ENCODE measurements around the gene MATR3. TPM values are rescaled to one million over a fixed set of nuclear protein-coding genes. Genes with fewer than 3 reads are reported as not detected.
"Not testable (repeated sequence)": the region's sequence is repeated elsewhere in the genome, so short reads cannot be mapped to it uniquely, and the experiment has no call there.

The MATR3 gene
- total RNA-seq, 2 donors from 2014 or later: 318 to 325 TPM

DNA sequence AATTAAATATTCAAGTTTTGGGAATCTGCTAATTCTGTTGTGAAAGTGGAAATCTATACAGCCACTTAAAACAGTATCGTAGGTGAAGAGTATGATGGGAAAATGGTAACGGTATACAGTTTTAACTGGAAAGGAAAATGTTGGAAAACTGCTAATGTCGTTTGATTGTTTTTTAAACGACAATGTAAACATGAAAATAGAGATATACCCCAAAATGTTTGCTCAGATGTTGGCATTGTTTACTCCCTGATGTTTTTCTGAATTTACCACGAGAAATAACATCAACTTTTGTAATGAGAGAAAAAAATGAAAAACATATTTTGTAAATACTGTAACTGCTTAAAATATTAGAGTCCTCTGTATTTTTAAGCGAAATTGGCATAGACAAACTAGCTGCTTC, 2.7 kb downstream of the MATR3 start:
- ATAC-seq: no peak
- Mint-ChIP-seq H3K27me3 (no peaks in the 10 kb centered on the region), H3K27ac (peak overlapping the region; percentile 96), H3K36me3 (ENCODE audit: low read depth) (peaks cover 3% of the 10 kb centered on the region), H3K4me1 (peaks cover 54% of the 10 kb centered on the region), H3K4me3 (peak overlapping the region; percentile 96)
- no peaks in the 10 kb centered on the region for H3K9me3 ChIP-seq (ENCODE audit: control insufficient read depth, low read length, poor library complexity, severe bottlenecking)
- no peak for DNase-seq

DNA sequence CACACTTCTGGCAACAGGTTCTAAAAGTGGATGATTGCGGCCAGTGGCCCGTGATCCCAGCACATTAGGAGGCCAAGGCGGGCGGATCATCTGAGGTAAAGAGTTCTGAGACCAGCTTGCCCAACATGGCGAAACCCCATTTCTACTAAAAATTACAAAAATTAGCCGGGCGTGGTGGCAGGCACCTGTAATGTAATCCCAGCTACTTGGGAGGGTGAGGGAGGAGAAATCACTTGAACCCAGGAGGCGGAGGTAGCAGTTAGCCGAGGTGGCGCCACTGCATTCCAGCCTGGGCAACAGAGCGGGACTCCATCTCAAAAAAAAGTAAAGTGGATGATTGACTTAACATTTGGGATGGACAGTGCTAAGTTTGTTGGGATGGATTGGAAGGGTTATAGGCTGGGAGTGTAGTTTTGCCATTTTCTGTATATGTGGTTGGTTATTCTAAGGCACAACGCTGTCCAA, 3.4 kb downstream of the MATR3 start:
- no peak for ATAC-seq
- H3K4me3 Mint-ChIP-seq: peak overlapping the region; percentile 96
- peaks cover 59% of the 10 kb centered on the region for H3K4me1 Mint-ChIP-seq
- no peaks in the 10 kb centered on the region for H3K27me3 Mint-ChIP-seq
- H3K36me3 Mint-ChIP-seq (ENCODE audit: low read depth): peaks cover 3% of the 10 kb centered on the region
- H3K27ac Mint-ChIP-seq: peak overlapping the region; percentile 96
- H3K9me3 ChIP-seq (ENCODE audit: control insufficient read depth, low read length, poor library complexity, severe bottlenecking): no peaks in the 10 kb centered on the region
- no peak for DNase-seq

DNA sequence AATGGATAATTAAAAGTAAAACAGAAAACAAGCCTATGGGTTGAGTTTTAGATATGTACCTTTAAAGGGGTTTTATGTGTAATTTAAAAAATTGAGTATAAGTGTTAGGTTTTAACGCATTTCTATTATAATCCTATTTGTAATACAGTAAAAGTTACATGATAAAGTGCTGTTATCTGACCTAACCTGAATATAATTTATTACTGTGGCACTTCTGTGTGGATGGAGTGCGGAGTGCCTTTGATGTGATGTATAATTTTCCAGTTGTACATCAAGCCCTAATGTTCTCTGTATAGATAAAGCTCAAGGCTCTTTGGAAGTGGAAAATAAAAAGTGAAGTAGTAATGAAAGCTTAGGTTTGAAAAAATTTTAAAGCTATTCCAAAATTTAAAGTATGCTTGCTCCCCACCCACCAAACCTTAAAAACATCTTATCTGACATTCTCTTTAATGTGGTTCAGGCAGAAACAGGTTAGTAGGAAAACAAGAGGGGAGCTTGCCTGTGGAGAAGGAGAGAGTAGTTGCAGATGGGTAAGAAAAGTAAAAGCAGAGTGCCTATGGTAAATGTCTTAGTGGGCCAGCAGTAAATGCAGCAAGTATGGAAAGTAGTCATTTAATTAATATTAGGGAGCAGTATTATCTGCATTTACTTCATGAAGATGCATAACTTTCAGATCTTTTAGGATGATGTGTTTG, 4.0 kb downstream of the MATR3 start:
- H3K4me1 Mint-ChIP-seq: peaks cover 62% of the 10 kb centered on the region
- H3K36me3 Mint-ChIP-seq (ENCODE audit: low read depth): peaks cover 3% of the 10 kb centered on the region

DNA sequence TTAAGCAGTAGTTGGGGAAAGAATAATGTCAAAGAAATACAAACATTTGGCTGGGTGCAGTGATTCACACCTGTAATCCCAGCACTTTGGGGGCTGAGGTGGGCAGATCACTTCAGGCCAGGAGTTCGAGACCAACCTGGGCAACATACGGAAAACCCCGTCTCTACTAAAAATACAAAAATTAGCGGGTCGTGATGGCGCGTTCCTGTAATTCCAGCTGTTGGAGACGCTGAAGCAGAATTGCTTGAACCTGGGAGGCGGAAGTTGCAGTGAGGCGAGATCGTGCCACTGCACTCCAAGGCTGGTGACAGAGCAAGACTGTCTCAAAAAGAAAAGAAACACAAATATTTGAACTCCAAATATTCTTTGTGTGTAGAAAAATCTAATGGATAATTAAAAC, 4.7 kb downstream of the MATR3 start:
- ATAC-seq: no peak
- H3K9me3 ChIP-seq (ENCODE audit: control insufficient read depth, low read length, poor library complexity, severe bottlenecking): no peaks in the 10 kb centered on the region
- H3K4me3 Mint-ChIP-seq: peak overlapping the region; percentile 87
- H3K27ac Mint-ChIP-seq: peak overlapping the region; percentile 96
- H3K4me1 Mint-ChIP-seq: peaks cover 64% of the 10 kb centered on the region
- DNase-seq: no peak
- H3K36me3 Mint-ChIP-seq (ENCODE audit: low read depth): peaks cover 3% of the 10 kb centered on the region
- no peaks in the 10 kb centered on the region for H3K27me3 Mint-ChIP-seq

More for the DNA sequence above, 4.0 kb downstream of the MATR3 start:
- no peaks in the 10 kb centered on the region for H3K27me3 Mint-ChIP-seq
- peak overlapping the region; percentile 96 for H3K27ac Mint-ChIP-seq
- H3K9me3 ChIP-seq (ENCODE audit: control insufficient read depth, low read length, poor library complexity, severe bottlenecking): no peaks in the 10 kb centered on the region
- peak overlapping the region; percentile 87 for H3K4me3 Mint-ChIP-seq
- DNase-seq: no peak
- ATAC-seq: no peak

DNA sequence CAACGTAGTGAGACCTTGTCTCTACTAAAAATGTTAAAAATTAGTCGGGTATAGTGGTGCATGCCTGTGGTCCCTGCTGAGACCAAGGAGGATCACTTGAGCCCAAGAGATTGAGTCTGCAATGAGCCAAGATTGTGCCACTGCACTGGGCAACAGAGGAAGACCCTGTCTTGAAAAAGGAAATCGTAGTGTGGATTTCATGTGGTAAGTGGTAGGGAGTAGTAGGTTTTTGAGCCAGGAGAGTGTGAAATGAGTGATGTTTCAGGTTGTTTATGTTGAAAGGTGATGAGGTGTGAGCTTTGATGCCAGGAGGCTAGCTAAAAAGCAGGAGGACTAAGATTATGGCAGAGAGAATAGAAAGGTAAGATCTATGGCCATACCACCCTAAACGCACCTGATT, 5.9 kb downstream of the MATR3 start:
- Mint-ChIP-seq H3K36me3 (ENCODE audit: low read depth) (peaks cover 3% of the 10 kb centered on the region), H3K4me1 (peaks cover 72% of the 10 kb centered on the region), H3K27me3 (no peaks in the 10 kb centered on the region), H3K27ac (peak overlapping the region; percentile 96), H3K4me3 (peak overlapping the region; percentile 87)
- no peaks in the 10 kb centered on the region for H3K9me3 ChIP-seq (ENCODE audit: control insufficient read depth, low read length, poor library complexity, severe bottlenecking)
- DNase-seq (no peak), ATAC-seq (peak; percentile 21)

DNA sequence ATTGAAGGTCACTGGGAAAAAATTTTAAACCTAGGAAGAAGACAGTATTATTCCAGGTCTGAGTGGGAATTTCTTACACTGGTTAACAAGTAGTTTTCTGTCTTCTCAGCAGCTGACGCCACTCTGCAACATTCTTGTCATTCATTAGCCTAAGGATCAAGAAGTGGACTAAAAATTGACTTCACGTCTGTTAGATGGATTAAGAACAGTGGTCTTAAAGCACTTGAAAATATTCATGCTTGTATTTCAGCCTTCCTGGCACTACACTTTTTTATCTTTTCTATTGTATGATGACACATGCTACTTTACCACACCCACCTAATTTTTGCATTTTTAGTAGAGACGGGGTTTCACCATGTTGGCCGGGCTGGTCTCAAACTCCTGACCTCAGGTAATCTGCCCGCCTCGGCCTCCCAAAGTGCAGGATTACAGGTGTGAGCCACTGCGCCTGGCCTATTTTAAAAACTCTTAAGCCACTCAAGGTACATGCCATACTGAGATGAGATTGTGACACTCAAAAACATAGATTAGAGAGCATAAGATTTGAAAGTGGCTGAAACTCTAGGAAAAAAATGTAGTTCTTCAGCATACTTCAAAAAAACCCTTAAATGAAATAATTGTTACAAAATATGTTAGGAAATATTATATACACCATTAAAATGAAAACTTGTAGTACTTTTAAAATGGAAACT, 8.4 kb downstream of the MATR3 start:
- Mint-ChIP-seq H3K4me3 (peak overlapping the region; percentile 84), H3K27me3 (no peaks in the 10 kb centered on the region), H3K36me3 (ENCODE audit: low read depth) (peaks cover 3% of the 10 kb centered on the region), H3K27ac (peak overlapping the region; percentile 96), H3K4me1 (peaks cover 74% of the 10 kb centered on the region)
- no peaks in the 10 kb centered on the region for H3K9me3 ChIP-seq (ENCODE audit: control insufficient read depth, low read length, poor library complexity, severe bottlenecking)
- DNase-seq (no peak), ATAC-seq (no peak)

DNA sequence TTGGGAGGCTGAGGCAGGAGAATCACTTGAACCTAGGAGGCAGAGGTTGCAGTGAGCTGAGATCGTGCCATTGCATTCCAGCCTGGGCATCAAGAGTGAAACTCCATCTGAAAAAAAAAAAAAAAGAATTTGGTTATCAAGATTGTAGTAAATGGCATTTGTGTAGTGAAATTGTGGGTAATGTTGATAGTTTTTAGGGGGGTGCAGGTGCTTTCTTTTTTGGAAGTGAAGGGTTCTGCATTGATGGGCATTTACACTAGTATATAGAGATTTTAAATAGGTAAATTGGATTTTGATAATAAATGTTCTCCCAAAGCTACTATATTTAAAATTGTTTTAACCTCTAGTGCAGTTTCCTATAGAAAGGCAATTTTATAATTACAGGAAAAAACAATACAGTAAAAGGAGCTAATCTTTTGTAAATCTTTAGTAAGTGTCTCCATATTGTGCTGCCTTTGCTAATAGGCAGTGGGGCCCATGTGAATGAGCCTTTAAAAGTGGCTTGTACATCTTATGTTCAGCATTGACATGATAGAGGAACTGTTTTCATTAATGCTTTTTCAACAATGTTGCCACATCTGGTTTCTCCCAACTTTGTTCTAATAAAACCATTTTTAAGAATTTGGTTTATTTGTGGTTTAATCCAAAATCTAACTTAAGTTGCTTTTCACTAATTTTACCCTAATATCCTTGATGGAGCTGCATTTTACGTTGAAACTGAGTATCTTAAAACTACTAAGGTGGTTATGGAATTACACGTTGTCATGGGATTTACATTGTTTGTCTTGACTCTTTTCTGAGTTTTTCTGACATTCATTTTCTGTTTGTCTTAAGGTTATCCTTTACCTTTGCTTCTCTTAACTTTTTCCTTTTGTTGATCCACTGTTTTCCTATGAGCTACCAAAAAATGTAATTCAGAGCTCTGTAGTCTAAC, 11.1 kb downstream of the MATR3 start:
- Mint-ChIP-seq H3K4me1 (peaks cover 70% of the 10 kb centered on the region), H3K27me3 (no peaks in the 10 kb centered on the region), H3K27ac (no peak overlapping the region), H3K4me3 (peak overlapping the region; percentile 75), H3K36me3 (ENCODE audit: low read depth) (peaks cover 4% of the 10 kb centered on the region)
- DNase-seq (no peak), ATAC-seq (no peak)
- no peaks in the 10 kb centered on the region for H3K9me3 ChIP-seq (ENCODE audit: control insufficient read depth, low read length, poor library complexity, severe bottlenecking)

DNA sequence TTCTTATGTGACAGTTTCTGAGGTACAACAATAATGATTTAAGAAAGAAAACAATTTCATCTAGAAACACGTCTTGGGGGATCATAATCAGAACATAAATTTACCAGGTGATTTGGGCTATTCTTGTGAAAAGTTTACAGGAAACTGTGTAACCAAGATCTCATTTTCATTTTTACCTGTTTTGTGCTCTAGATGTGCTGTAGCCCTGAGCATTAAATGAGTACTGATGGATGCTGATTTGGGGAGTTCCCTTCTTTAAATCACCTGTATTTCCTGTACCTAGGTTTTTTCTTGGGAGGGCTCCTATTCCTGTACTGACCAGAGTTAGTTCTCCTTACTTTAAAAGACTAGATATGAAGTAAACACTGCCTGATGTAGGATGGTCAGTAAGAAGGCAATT, 12.7 kb downstream of the MATR3 start:
- DNase-seq (no peak), ATAC-seq (peak; percentile 47)
- H3K9me3 ChIP-seq (ENCODE audit: control insufficient read depth, low read length, poor library complexity, severe bottlenecking): no peaks in the 10 kb centered on the region
- H3K27me3 Mint-ChIP-seq: no peaks in the 10 kb centered on the region
- peak overlapping the region; percentile 54 for H3K27ac Mint-ChIP-seq
- H3K4me3 Mint-ChIP-seq: peak overlapping the region; percentile 56
- H3K36me3 Mint-ChIP-seq (ENCODE audit: low read depth): peaks cover 4% of the 10 kb centered on the region
- peaks cover 74% of the 10 kb centered on the region for H3K4me1 Mint-ChIP-seq

DNA sequence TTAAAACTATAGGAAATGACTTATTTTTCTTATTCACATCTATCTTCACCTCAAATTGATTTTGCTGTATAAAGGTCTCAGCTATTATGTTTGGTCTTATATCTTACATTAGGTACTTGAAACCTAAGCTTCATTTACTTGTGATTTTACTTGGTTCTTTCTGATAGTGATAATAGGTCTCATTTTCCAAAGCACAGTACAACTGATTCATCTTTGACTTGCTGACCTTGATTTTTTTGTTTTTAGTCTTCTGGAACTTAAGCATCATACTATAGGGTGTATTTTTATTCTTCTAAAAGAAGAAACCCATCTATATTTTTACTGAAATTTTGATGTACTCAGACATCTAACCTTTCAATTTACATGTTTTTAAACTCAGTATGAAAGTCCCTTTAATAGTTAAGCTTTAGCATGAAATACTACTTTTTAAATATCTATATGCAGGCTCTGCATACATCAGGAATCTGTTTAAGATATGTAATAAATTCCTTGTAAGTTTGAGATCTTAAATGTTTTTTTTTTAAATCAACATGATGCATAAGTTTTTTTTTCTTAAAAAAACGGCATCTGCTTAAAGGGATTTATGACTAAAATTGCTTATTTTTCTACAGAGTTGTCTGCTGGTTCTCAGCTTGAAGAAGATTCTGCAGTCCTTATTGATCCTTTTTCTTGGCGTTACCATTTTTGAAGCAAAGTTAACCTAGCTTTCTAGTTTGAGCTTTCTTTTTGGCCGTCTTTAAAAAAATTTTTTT, 13.3 kb downstream of the MATR3 start:
- Mint-ChIP-seq H3K4me3 (peak overlapping the region; percentile 56), H3K27me3 (no peaks in the 10 kb centered on the region), H3K4me1 (peaks cover 71% of the 10 kb centered on the region), H3K36me3 (ENCODE audit: low read depth) (peaks cover 4% of the 10 kb centered on the region), H3K27ac (peak overlapping the region; percentile 54)
- ATAC-seq: no peak
- H3K9me3 ChIP-seq (ENCODE audit: control insufficient read depth, low read length, poor library complexity, severe bottlenecking): no peaks in the 10 kb centered on the region
- no peak for DNase-seq

DNA sequence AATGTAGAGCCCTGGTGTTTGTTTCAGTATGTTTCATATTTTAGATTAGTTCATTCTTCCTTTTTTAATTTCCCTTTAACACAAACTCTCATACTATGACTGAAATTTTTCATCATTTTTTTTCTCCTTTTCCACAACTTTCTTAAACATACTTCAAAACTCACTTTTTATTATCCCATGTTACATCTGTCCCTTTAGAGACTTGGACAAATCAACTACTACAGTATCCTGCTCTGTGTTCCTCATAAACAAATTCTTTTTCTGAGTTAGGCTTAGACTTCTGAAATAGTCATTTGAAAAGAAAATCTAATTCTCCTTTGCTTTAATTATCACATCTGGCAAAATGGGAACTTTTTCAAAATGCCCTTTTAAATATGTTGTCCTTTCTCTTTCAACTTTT, 15.3 kb downstream of the MATR3 start:
- H3K27me3 Mint-ChIP-seq: no peaks in the 10 kb centered on the region
- H3K4me3 Mint-ChIP-seq: peak overlapping the region; percentile 78
- peak overlapping the region; percentile 54 for H3K27ac Mint-ChIP-seq
- no peak for ATAC-seq
- H3K9me3 ChIP-seq (ENCODE audit: control insufficient read depth, low read length, poor library complexity, severe bottlenecking): no peaks in the 10 kb centered on the region
- no peak for DNase-seq
- peaks cover 4% of the 10 kb centered on the region for H3K36me3 Mint-ChIP-seq (ENCODE audit: low read depth)
- H3K4me1 Mint-ChIP-seq: peaks cover 62% of the 10 kb centered on the region

DNA sequence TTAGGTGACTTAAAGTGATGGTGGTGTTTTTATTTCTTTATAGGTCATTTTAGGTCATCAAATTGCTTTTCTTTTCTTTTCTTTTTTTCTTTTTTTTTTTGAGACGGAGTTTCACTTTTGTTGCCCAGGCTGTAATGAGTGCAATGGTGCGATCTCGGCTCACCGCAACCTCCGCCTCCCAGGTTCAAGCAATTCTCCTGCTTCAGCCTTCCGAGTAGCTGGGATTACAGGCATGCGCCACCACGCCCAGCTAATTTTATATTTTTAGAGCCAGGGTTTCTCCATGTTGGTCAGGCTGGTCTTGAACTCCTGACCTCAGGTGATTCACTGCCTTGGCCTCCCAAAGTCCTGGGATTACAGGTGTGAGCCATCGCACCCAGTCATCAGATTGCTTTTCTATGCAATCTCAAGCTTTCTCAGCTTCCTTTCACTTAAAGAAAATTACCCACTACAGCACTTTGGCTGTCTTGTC, 17.2 kb downstream of the MATR3 start:
- H3K9me3 ChIP-seq (ENCODE audit: control insufficient read depth, low read length, poor library complexity, severe bottlenecking); H3K27me3 Mint-ChIP-seq; DNase-seq; H3K36me3 Mint-ChIP-seq (ENCODE audit: low read depth): not testable (repeated sequence)
- peak; percentile 9 for ATAC-seq
- Mint-ChIP-seq H3K27ac (peak overlapping the region; percentile 56), H3K4me1 (peaks cover 53% of the 10 kb centered on the region), H3K4me3 (peak overlapping the region; percentile 74)

DNA sequence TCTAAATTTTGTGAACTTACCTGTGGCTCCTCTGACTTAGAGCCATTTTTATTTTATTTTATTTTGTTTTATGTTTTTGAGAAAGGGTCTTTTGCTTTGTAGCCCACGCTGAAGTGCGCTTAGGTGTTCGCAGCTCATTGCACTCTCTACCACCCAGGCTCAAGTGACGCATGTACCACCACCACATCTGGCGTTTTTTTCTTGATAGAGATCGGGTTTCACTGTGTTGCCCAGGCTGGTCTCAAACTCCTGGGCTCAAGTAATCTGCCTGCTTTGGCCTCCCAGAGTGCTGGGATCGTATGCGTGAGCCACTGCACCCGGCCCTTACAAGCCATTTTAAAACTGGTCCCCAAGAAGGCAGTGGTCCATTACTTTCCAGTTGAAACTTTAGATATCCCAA, 18.5 kb downstream of the MATR3 start:
- H3K9me3 ChIP-seq (ENCODE audit: control insufficient read depth, low read length, poor library complexity, severe bottlenecking): no peaks in the 10 kb centered on the region
- Mint-ChIP-seq H3K4me1 (peaks cover 43% of the 10 kb centered on the region), H3K36me3 (ENCODE audit: low read depth) (peaks cover 4% of the 10 kb centered on the region), H3K4me3 (no peak overlapping the region), H3K27me3 (no peaks in the 10 kb centered on the region), H3K27ac (no peak overlapping the region)
- no peak for ATAC-seq
- DNase-seq: no peak

Data from T-helper 17 cell (primary cell).